Inflammatory macrophage treated with lipopolysaccharide for 4 hours (primary cell): ENCODE results near the gene SRRD.
A peak's percentile ranks its signal among the peaks of the same experiment; 100 is the strongest.
"Not testable (repeated sequence)": the region's sequence is repeated elsewhere in the genome, so short reads cannot be mapped to it uniquely, and the experiment has no call there.

Experiments used
- DNase-seq: peaks from one replicate; pipeline ENCODE4 v3.0.0-alpha.2; 2020

Gene SRRD, protein sequence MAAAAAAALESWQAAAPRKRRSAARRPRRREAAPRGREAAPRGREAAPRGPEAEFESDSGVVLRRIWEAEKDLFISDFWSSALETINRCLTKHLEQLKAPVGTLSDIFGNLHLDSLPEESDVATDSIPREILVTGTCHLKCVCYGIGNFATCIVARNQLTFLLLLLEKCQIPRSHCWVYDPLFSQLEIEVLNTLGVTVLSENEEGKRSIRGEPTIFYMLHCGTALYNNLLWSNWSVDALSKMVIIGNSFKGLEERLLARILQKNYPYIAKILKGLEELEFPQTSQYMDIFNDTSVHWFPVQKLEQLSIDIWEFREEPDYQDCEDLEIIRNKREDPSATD

DNA sequence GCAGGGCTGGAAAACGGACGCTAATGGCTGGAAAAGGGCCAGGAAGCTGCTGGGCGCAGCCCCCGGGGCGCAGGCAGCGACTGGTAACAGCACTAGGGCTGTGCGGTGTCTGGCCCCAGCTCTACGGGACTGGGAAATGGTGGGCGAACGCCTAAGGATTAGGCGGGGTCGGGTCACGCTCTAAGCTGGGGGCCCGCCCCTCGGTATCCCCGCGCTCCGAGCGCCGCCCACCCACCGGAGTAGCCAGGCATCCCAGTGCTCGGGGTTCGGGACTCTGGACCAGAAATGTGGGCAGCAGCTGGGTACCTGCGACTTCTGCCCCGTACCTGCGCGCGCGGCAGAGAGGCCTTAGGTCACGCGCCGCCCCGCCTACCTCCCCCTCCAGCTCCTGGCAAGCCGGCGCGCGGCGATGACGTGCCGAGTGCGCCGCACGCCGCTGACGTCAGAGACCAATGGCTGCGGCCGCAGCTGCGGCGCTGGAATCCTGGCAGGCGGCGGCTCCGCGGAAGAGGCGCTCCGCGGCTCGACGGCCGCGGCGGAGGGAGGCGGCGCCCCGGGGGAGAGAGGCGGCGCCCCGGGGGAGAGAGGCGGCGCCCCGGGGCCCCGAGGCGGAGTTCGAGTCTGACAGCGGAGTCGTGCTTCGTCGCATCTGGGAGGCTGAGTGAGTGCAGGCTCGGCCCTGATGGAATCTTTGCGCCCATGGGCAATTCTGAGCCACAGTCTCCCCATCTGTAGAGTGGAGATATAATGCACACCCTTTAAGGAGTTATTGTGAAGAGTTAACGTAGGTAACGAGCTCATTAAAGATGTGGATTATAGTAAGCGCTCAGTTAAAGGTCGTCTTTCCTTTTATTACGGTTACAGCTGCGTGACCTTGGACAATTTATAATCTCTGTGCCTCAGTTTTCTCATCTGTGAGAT is at the start of gene SRRD, which contains the start of gene HPS4:
TSS of gene SRRD (plus strand) at position 439 of the 921 bp plus-strand sequence. CDS start at position 453, 14 bp downstream.
TSS of gene HPS4 (minus strand) at position 345 of the 921 bp plus-strand sequence. CDS start 2,021 bp downstream, outside the sequence.
- DNase-seq = peak; percentile 90

DNA sequence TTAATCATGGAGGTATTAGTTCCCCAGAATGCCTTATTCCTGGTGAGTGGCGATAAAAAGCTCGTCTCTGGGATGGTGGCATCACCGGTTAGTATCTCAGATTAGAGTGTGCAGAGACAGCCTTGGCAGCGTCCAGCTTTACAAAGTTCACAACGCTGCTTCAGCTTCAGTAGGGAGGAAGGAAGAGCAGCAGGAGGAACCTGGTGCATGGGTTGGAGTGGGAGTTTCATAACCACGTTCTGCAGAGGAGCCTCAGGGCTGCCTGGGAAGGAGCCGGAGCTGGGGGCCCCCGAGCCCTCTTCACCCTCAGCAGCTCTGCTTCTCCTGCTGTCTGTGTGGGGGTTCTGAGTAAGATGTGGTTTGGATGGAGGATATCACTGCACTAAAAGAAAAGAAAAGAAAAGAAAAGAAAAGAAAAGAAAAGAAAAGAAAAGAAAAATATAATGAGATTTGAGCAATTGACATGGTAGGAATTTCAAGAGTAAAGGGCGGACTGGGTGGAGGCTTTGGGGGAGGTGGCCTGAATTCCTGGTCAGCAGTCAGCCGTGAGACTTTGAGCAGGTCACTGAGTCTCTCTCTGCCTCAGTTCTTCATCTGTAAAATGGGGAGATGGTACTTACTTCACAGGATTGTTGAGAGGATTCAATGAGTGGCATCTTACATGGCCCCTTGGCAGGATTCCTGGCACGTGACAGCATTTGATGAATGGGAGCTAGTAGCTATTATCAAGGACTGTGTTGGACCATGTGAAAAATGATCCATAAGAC is 48.2 kb upstream of the SRRD start:
- DNase-seq = peak; percentile 36

DNA sequence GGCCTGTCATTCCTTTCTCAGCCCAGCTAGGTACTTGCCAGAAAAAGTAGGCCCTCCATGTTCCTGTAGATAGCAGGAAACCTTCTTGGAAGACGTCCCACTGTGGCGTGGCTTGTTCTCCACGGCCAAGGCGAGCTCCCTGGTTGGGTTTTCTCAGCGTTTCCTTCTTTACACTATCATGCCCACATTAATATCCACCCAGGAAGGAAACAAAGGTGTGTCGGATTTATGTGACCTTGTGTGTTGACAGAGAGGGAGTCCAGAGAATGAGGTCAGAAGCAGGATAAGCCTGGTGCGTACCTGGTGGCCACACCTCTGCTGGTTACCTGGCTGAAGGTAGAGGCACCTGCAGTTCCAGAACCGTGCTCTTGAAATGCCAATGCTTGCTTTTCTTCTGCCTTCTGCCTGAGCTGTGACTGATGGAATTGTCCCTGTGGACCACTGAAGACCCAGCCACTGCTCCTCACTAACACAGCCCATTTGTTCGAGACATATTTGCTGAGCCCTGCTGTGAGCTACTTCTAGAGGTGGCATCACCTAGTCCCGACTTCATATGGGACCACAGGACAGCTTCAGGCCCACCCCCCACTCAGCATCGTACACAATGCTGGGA is 46.7 kb upstream of the SRRD start:
- DNase-seq = no peak

DNA sequence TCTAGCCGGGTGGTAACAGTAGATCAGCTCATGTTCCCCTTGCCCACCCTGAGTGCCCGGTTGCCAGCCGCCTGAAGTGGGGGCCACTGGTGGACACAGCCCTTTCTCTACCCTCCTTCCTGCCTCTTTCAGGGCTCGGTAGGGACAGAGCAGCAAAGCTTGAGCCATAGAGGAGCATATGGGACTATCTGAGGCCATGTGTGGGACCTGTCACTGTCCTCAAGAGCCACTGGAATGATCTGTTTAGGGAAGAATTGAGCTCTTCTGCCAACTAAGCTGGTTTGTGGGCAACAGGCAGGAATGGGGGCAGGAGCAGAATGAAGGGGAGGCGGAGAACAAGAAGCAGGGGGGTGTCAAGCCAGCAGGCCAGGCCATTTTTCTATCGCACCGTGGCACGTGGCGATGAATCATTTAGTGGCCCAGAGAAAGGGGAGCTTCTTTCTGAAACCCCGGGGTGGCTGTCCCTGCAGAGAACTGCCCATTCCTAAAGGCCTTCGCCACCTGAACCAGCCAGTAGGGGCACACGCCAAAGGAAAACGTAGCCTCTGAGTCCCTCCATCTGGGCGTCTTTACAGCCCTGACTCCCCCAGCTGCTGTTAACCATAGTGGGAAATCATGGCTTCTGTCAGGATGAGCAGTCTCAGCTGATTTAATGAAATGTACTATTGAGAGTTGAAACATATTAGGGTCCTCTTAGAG is 45.8 kb upstream of the SRRD start:
- DNase-seq = no peak

DNA sequence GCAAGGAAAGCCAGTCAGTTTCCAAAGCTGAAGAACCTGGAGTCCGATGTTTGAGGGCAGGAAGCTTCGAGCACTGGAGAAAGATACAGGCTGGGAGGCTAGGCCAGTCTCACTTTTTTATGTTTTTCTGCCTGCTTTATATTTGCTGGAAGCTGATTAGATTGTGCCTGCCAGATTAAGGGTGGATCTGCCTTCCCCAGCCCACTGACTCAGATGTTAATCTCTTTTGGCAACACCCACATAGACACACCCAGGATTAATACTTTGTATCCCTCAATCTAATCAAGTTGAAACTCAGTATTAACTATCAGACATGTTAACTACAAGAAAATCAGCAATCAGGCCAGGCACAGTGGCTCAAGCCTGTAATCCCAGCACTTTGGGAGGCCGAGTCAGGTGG is 44.9 kb upstream of the SRRD start:
- not testable (repeated sequence) for DNase-seq

DNA sequence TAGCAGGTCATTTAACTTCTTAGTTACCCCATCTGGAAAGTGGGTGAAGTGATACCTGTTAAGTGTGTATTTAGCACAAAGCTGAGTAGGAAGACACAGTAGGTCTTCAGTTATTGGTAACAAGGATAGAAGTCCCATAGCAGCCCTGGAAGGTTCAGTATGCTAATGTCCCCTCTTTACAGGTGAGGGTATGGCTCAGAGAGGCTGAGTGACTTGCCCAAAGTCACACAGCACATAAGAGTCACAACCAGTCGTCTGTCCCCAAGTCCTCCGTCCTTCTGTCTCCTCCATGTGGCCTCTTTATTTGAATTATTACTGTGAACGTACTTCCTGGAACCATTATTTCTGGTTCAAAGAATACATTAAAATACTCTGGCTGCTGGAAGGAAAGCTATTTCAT is 44.1 kb upstream of the SRRD start:
- DNase-seq = no peak

DNA sequence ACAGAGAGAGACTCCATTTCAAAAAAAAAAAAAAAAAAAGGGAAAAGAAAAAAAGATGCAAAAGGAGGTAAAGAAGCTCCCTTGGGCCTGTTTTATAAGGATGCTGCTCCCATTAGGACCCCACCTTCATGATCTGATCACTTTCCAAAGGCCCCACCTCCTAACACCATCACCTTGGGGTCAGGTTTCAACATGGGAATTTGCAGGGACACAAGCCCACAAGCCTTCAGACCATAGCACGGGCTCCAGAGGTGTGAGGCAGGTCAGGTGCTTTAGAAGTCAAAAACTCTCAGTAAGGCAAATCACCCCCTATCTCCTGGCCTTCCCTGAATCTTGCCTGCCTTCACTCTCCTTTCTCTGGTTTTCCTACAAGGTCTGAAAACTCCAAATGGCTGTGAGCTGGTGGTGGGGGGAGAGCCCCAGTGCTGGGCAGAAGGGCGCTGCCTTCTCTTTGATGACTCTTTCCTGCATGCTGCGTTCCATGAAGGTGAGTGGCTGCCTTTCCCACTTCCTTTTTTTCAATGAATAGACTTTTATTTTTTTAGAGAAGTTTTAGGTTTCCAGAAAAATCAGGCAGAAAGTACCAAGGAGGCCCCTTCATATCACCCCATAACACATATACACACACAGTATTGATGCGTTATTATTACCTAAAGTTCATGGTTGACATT is 41.5 kb upstream of the SRRD start:
- no peak for DNase-seq

DNA sequence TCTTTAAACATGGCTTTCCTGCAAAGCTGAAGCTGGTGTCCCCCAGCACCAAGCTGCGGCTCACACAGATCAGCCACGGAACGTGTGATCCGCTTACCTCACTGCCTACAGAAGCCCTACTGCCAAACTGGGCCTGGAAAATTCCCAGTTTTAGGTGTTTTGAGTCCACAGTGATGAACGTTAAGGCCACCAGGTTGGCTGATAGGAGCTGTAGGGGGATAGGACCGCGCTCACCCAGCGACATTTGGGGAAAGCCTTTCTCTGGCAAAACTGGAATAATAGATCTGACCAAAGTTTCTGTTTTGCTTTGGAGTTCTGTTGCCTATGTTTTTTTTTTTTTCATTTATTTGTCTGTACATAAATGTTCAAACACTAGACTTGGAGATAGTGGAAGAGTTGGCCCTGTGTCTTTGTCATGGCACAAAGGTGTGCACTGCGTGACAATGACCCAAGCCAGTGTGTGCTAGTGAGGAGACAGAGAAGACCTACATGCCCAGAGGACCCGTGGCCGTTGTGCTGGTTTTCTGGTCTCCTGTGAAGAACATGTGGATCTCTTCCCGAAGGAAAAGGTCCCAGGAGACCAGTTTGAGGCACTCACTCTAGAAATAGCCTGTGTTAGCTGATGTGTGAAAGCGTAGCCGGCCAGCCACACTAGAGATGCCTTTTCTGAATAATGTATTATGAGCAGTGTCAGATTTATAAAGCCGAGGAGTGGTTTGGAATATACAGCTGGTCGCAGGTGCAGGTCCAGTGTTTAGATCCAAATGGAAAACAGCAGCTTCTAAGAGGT is 39.6 kb upstream of the SRRD start:
- no peak for DNase-seq

DNA sequence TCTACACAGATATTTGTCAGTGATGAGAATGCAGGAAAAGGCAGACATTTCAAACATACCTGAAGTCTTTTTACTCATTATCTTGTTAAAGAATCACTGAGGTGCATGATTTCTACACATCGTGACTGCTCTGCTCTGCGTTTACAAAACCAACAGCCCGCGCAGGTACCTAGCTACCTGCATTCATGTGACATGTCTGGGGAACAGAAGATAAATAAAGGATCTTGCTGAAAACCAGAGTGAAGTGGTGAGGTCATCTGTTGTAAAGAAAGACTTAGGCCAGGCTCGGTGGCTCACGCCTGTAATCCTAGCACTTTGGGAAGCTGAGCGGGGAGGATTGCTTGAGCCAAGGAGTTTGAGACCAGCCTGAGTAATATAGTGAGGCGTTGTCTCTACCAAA is 38.9 kb upstream of the SRRD start:
- no peak for DNase-seq

DNA sequence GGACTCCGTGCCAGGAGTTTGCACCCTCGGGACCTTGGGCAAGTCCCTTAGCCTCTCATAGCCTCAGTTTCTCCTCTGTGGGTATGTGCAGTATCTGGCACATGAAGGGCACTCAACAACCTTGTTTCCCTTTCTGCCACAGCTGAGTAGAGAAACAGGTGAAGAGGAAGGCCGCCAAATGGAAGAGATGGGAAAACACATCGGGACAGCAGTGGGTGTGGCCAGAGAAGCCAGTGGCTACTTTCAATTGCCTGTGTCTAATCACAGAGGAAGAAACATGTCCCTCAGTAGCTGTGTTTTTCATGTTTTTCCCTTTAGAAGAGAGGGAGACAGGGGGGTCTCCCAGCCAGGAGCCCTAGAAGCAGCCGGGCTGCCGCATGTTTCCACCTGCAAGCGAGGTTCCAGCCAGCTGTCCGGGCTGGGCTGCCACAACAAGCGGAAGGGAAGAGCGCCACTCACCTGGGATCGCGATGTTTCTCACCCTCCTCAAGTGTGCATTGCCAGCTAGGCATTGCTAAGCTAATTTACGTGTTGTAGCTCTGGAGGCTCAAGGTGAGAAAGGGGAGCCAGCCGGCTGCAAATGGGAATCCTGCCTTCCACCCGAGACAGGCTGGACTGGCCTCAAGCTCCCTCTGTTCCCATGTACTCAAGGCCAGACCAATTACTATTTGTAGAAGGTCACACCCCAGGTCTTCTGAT is 38.0 kb upstream of the SRRD start:
- no peak for DNase-seq

DNA sequence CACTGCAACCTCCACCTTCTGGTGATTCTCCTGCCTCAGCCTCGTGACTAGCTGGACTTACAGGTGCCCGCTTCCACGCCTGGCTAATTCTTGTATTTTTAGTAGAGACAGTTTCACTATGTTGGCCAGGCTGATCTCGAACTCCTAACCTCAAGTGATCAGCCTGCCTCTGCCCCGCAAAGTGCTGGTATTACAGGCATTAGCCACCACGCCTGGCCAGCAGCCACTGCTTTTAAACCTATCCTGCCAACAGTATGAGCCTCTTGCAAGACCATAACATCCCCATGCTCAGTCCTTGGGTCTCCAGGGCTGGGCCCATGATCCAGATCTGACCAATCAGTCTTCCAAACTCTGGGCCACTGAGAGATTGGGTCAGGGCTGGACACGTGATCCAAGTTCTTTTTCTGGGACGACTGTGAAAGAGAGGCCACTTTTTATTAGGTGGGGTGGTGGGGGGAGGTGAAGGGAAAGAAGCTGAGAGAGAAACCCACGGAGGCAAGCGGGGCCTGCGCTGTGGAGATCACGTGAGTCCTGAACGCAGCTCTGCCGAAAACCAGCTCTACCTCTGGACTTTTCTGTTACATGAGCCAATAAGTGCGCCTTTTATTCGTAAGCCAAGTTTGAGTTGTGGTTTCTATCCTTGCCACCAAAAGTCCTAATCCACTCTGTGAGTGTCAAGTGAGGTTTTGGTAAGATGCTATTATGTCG is 36.7 kb upstream of the SRRD start:
- no peak for DNase-seq

DNA sequence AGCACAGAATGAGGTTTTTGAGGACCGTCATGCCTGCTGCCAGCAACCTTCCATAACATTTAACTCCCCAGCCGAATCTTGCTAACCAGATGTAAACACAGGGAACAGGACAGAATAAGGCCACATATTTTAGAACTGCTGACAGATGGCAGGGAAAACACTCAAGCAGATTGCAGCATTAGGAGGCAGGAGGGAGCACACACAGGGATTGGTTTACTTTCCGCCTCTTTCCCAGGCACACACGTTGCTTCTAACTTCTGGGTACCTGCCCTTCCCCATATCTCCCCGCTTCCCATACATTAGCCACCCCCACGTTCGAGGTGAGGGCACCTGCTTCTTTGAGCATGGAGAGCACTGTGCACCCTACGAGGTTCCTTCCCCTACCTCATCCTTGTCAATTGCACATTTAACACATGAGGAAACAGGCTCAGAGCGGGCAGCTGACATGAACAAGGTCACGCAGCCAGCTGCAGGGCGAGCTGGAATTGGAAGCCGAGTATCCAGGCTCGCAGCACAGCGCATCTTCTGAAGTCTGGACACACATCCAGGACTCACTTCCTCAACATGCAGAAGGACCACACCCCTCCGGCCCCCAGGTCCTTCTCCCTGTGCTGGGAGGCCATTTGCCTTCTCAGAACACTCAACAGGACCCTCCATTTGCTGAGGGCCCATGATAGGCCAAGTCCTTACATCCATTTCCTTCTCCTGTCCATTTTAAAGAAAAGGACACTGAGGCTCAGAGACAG is 35.9 kb upstream of the SRRD start:
- DNase-seq = no peak

DNA sequence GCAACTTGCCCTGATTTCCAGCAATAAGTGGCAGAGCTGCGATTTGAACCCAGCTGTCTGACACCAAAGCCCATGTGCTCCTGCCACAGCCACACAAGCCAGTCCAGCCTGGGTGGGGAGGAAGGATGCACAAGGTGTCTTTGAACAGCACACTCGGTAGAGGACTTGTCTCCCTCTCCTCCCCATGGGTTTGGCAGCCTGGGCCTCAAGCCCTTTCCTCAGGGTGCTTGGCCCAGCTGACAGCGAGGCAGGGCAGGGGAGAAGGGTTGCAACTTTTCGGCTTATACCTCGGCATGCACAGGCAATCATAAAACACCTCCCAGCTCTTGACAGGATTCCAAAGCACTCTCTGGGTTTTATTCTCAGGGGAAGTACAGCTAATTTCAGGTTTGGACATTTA is 35.3 kb upstream of the SRRD start:
- no peak for DNase-seq

DNA sequence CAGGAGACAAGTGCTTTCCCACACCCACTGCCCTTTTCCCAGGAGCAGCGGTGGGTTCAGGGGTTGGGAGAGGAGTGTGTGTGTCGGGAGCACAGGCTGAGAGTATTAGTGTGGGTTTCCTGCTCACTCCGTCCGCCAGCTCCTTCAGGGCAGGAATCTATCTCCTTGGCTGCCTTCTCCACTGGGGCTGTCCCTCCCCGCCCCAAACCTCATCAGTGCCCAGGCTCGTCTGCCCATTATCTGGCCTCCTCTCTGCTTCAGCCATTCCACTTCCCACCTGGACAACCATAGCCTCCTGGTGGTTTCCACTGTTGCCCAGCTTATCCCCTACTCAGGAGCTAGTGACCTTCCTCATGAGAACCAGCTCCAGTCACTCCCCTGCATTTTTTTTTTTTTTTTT is 34.7 kb upstream of the SRRD start:
- DNase-seq = no peak

DNA sequence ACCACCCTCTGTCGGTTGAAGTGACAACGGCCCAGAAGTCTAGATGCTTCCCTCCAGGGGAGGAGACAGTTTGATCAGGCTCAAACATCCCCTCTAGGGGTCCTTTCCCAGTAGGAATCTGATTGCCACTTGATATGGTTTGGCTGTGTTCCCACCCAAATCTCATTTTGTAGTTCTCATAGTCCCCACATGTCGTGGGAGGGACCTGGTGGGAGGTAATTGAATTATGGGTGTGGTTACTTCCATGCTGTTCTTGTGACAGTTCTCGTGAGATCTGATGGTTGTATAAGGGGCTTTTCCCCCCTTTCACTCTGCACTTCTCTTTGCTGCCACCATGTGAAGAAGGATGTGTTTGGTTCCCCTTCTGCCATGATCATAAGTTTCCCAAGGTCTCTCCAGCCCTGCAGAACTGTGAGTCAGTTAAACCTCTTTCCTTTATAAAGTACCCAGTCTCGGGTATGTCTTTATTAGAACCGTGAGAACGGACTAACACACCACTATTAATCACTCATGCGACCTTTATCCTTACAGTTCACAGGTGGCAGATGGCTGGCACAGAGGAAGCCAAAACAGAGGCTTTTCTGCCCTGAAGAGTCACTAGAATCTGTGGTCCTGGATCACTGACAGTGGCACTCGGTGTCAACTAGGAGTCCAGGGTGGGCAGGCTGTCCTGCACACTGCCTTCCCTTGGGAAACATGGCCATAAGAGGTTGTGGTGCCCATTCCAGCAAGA is 33.1 kb upstream of the SRRD start:
- no peak for DNase-seq

DNA sequence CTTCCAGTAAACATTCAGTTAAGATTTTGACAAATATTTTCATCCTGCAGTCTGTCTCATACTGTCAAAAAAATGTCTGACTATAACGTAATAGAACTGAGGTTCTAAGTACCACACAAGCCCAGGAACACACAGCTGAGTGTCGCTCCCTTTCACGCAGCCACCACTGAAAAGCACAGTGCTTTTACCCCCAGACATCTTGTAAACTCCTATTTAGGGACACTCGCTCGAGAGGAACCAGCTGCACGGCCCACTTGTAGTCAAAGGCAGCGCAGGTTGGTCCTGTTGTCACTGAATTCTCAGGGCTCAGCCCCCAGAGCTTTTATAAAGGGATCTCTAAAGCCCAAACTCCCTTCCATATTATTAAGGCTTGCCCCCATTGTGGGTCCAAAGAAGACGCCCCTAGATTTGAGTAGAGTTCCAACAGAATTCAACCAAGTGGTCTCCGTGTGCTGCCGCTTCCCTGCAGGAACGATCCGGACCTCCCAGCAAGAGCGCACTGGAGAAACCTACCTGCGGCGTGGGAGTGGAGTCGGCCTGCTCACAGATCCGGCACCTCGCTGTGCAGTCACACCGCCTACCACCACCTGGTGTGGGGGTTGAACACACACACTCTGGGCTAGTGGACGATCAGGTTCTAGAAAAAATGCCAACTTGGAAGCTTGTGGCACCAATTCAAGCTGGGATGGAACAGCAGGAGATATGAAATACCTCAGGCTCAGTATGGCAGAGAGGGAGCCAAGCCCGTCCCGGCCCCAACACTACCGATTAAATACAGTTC is 31.3 kb upstream of the SRRD start:
- DNase-seq = no peak

DNA sequence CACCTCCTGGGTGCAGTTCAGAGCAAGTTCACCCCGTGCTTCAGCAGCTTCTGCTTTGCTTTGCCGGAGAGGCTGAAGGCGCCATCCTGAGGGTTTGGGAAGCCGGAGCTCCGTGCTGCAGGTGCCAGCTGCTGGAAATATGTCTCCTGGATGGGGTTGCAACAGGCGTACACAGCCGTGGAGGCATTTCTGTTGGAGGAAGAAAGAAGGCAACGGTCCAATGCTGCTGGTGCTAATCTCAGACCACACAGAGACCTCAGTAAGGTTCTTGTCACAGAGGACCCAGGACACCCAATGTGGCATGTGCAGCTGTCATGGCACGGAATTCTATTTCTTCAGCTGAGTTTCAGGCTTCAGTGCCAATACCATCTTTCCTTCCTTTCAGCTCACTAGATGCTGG is 30.5 kb upstream of the SRRD start:
- DNase-seq = no peak
